HG02610 (cell line): ENCODE results near the gene PCCA.
"Not testable (repeated sequence)": the region's sequence is repeated elsewhere in the genome, so short reads cannot be mapped to it uniquely, and the experiment has no call there.

Experiments
- ATAC-seq: cut with Tn5 transposase; IDR thresholded peaks from one replicate; pipeline ENCODE4 v1.9.1; 2021; ENCODE audit warnings: mild to moderate bottlenecking, moderate library complexity; ENCODE audit not compliant: unreplicated experiment

The PCCA gene

GRCh38 chr13:100088644-100089464 is at the start of gene PCCA:
Gene PCCA, plus strand, starts transcription at chr13:100089093. Its CDS starts 28 bp downstream, at chr13:100089121.
- peak; percentile 98 for ATAC-seq

- ATAC-seq, result no peak
Measured at GRCh38 chr13:100039740-100040139, 49.2 kb upstream of the PCCA start.

GRCh38 chr13:100040196-100040595 is 48.7 kb upstream of the PCCA start:
- no peak for ATAC-seq

- no peak for ATAC-seq
Measured at GRCh38 chr13:100044936-100045335, 44.0 kb upstream of the PCCA start.

- no peak for ATAC-seq
Measured at GRCh38 chr13:100045355-100045754, 43.5 kb upstream of the PCCA start.

- no peak for ATAC-seq
Measured at GRCh38 chr13:100051070-100051469, 37.8 kb upstream of the PCCA start.

GRCh38 chr13:100059827-100060226 is 29.1 kb upstream of the PCCA start:
- no peak for ATAC-seq

GRCh38 chr13:100063333-100063732 is 25.6 kb upstream of the PCCA start:
- ATAC-seq, result no peak

- no peak for ATAC-seq
Measured at GRCh38 chr13:100063906-100064305, 25.0 kb upstream of the PCCA start.

- no peak for ATAC-seq
Measured at GRCh38 chr13:100068133-100068931, 20.6 kb upstream of the PCCA start.

- no peak for ATAC-seq
Measured at GRCh38 chr13:100069278-100069677, 19.6 kb upstream of the PCCA start.

- ATAC-seq, result no peak
Measured at GRCh38 chr13:100075700-100076587, 12.9 kb upstream of the PCCA start.

GRCh38 chr13:100079003-100079402 is 9.9 kb upstream of the PCCA start:
- not testable (repeated sequence) for ATAC-seq

- ATAC-seq, result not testable (repeated sequence)
Measured at GRCh38 chr13:100083401-100083800, 5.5 kb upstream of the PCCA start.

- no peak for ATAC-seq
Measured at GRCh38 chr13:100088273-100088643, 635 bp upstream of the PCCA start.

- peak; percentile 35 for ATAC-seq
Measured at GRCh38 chr13:100089465-100090032, 656 bp downstream of the PCCA start.

- no peak for ATAC-seq
Measured at GRCh38 chr13:100090861-100091260, 2.0 kb downstream of the PCCA start.

- ATAC-seq, result no peak
Measured at GRCh38 chr13:100091391-100091790, 2.5 kb downstream of the PCCA start.

GRCh38 chr13:100092273-100092672 is 3.4 kb downstream of the PCCA start:
- not testable (repeated sequence) for ATAC-seq

GRCh38 chr13:100095498-100095897 is 6.6 kb downstream of the PCCA start:
- ATAC-seq, result no peak

- no peak for ATAC-seq
Measured at GRCh38 chr13:100096526-100096925, 7.6 kb downstream of the PCCA start.
